ENCODE results near the gene ULK2. TPM values are rescaled to one million over a fixed set of nuclear protein-coding genes. Genes with fewer than 3 reads are reported as not detected.

ULK2 gene
- total and polyA plus RNA-seq, 2 donors (not counting 1 experiment from before 2014, with no cell fraction given) = 2.0 to 2.9 TPM

DNA sequence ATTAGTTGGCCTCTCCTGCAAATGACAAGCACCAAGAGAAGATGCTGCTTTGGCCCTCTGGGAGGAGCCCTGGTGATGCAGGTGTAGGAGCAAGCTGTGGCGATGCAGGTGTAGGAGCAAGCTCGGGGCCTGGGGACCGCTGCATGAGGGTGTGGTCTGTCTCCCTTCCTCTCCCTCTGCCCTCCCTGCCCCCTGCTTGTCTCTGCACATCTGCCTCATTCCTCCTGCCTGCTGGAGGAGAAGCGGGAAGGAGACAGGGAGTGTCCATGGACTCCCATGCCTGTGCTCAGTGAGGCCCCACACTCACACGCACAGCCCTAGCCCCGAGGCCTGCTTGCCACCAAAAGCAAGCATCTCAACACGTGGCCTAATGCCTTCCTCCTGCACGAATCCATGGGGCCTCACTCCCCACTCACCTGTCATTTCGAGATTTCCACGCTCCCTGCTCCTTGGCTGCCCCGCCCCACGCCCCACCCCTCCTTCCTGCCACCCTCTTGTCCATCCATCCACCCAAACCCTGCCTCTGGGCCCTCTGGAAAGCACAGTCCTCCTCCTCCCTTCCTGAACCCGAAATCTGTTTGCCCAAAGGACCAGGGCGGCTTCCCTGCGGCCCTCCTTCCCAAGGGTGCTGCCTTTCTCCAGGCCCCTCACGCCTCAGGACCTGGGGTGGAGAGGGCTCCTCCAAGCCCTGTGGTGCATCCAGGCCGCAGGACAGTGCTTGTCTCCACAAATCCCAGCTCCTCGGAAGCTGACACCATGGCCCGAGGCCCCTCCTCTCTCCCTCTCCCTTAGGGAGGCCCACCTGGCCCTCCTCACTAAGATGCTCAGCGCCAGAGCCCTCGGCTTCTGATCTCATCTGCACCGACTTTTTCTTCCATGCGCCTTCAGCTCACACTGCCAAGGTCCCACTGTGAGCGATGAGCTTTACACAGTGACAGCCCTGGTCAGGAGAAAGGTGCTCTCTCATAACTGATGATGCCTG, 107.9 kb downstream of the ULK2 start:
- H3K9me3 ChIP-seq (ENCODE audit: control extremely low read depth in 1 of 3, control insufficient read depth in 2 of 3, insufficient read depth in 1 of 3, low read length in 2 of 3) = no peaks in the 10 kb centered on the region
- Mint-ChIP-seq H3K27me3 (no peaks in the 10 kb centered on the region), H3K4me1 (peaks cover 20% of the 10 kb centered on the region), H3K27ac (peak overlapping the region; percentile 12), H3K9me3 (ENCODE audit: insufficient read depth) (no peaks in the 10 kb centered on the region), H3K4me3 (no peak overlapping the region)
- TF ChIP-seq, protein P1, sequence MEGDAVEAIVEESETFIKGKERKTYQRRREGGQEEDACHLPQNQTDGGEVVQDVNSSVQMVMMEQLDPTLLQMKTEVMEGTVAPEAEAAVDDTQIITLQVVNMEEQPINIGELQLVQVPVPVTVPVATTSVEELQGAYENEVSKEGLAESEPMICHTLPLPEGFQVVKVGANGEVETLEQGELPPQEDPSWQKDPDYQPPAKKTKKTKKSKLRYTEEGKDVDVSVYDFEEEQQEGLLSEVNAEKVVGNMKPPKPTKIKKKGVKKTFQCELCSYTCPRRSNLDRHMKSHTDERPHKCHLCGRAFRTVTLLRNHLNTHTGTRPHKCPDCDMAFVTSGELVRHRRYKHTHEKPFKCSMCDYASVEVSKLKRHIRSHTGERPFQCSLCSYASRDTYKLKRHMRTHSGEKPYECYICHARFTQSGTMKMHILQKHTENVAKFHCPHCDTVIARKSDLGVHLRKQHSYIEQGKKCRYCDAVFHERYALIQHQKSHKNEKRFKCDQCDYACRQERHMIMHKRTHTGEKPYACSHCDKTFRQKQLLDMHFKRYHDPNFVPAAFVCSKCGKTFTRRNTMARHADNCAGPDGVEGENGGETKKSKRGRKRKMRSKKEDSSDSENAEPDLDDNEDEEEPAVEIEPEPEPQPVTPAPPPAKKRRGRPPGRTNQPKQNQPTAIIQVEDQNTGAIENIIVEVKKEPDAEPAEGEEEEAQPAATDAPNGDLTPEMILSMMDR (IDR thresholded peaks at IDR 0.05) = no peak
- TF ChIP-seq EZH2 (IDR thresholded peaks at IDR 0.05; ENCODE audit: borderline replicate concordance, insufficient read depth, low read depth, low read length, poor library complexity, severe bottlenecking) = no peak
- no peak overlapping the region for H3K4me2 ChIP-seq (replicated peaks; ENCODE audit: low read depth, low read length, poor library complexity, severe bottlenecking)
- H3K36me3 ChIP-seq (replicated peaks in 1 of 2; ENCODE audit: control extremely low read depth in 1 of 2, control insufficient read depth in 1 of 2, extremely low read depth in 1 of 2, insufficient read depth in 2 of 2, low read length in 1 of 2) = no peaks in the 10 kb centered on the region
- WGBS (ENCODE audit: insufficient coverage) = 90% methylated on average over 23 of the region's 24 CpGs
- intact Hi-C loops (cut with micrococcal nuclease) = no loop called here
- H3K4me3 ChIP-seq (ENCODE audit: control extremely low read depth in 1 of 5, extremely low read depth in 1 of 5, insufficient read depth in 1 of 5, low read depth in 2 of 5, low read length in 4 of 5) = no peak overlapping the region
- H4K20me1 ChIP-seq (ENCODE audit: control insufficient read depth, insufficient read depth, low read length, poor library complexity, severe bottlenecking) = no peaks in the 10 kb centered on the region
- no peak for ATAC-seq (ENCODE audit: low read depth)
- ChIA-PET CTCF (interaction anchor here (0.7 to 10.7 kb wide), 5 partner anchors 11 to 396 kb away, joined by 3 to 285 read pairs (median 37); partner anchors contain the start of genes ALDH3A1, ALDH3A2 and B9D1), POLR2A (no interaction called here)
- H3K27ac ChIP-seq (ENCODE audit: low read length in 2 of 2) = no peak overlapping the region
- no peak for DNase-seq
- H2AFZ ChIP-seq (ENCODE audit: insufficient read depth, low read depth, low read length, poor library complexity, severe bottlenecking) = no peak overlapping the region
- H3K27me3 ChIP-seq (replicated peaks in 1 of 4; ENCODE audit: control extremely low read depth in 1 of 4, control insufficient read depth in 3 of 4, insufficient read depth in 4 of 4, low read length in 3 of 4) = no peaks in the 10 kb centered on the region
- H3K9ac ChIP-seq (ENCODE audit: low read length) = no peak overlapping the region
- peaks cover 13 to 21% of the 10 kb centered on the region in 2 donors for H3K4me1 ChIP-seq (ENCODE audit: control insufficient read depth in 2 of 2, insufficient read depth in 2 of 2, low read length in 2 of 2)
- H3K79me2 ChIP-seq (ENCODE audit: control insufficient read depth, insufficient read depth, low read length) = no peaks in the 10 kb centered on the region

All from B cell (primary cell).